Activated naive CD8-positive, alpha-beta T cell treated with anti-CD3 and anti-CD28 coated beads, Interleukin-2, amount 50 U/mL, for 16 hours (primary cell): ENCODE measurements around the gene RBM47.

ENCODE experiments used
- DNase-seq: peaks from one replicate; pipeline ENCODE4 v3.0.0-alpha.2; 2020; ENCODE audit warnings: low read depth, low spot score

RBM47 gene

GRCh38 chr4:40493160-40493559 lies 136.5 kb downstream of the RBM47 start:
- no peak for DNase-seq

- no peak for DNase-seq
These were observed 137.0 kb downstream of the RBM47 start for GRCh38 chr4:40492691-40493090.

GRCh38 chr4:40490481-40490880 lies 139.2 kb downstream of the RBM47 start:
- DNase-seq, result no peak

- no peak for DNase-seq
These were observed 139.7 kb downstream of the RBM47 start for GRCh38 chr4:40489961-40490360.

GRCh38 chr4:40486534-40486933 lies 143.1 kb downstream of the RBM47 start:
- DNase-seq, result no peak

GRCh38 chr4:40484346-40485090 lies 145.1 kb downstream of the RBM47 start:
- no peak for DNase-seq

- no peak for DNase-seq
These were observed 146.5 kb downstream of the RBM47 start for GRCh38 chr4:40482985-40483647.

- DNase-seq, result no peak
These were observed 147.7 kb downstream of the RBM47 start for GRCh38 chr4:40481977-40482376.

- no peak for DNase-seq
These were observed 149.4 kb downstream of the RBM47 start for GRCh38 chr4:40480291-40480690.

GRCh38 chr4:40479378-40479777 lies 150.3 kb downstream of the RBM47 start:
- DNase-seq, result no peak

- DNase-seq, result no peak
These were observed 154.1 kb downstream of the RBM47 start for GRCh38 chr4:40475609-40476008.

- no peak for DNase-seq
These were observed 155.9 kb downstream of the RBM47 start for GRCh38 chr4:40473578-40474388.

- DNase-seq, result no peak
These were observed 157.7 kb downstream of the RBM47 start for GRCh38 chr4:40471923-40472322.

GRCh38 chr4:40466789-40467188 lies 162.9 kb downstream of the RBM47 start:
- no peak for DNase-seq

GRCh38 chr4:40462326-40462725 lies 167.3 kb downstream of the RBM47 start:
- no peak for DNase-seq

GRCh38 chr4:40461879-40462278 lies 167.8 kb downstream of the RBM47 start:
- no peak for DNase-seq

- no peak for DNase-seq
These were observed 168.6 kb downstream of the RBM47 start for GRCh38 chr4:40461062-40461461.

- no peak for DNase-seq
These were observed 171.0 kb downstream of the RBM47 start for GRCh38 chr4:40458683-40459082.

GRCh38 chr4:40458109-40458508 lies 171.6 kb downstream of the RBM47 start:
- no peak for DNase-seq

- DNase-seq, result no peak
These were observed 174.2 kb downstream of the RBM47 start for GRCh38 chr4:40455340-40455902.

GRCh38 chr4:40454816-40455215 lies 174.8 kb downstream of the RBM47 start:
- no peak for DNase-seq

- no peak for DNase-seq
These were observed 175.8 kb downstream of the RBM47 start for GRCh38 chr4:40453912-40454311.
